Activated T-cell treated with anti-CD3 and anti-CD28 coated beads, Interleukin-2, amount 50 U/mL, for 4 hours (primary cell): ENCODE measurements around the gene NUDT6. TPM values are rescaled to one million over a fixed set of nuclear protein-coding genes. Genes with fewer than 3 reads are reported as not detected.

Experiments used
- ATAC-seq, 2 donors: fragments of 200-7000 bp; cut with Tn5 transposase; one replicate each; pipeline ENCODE4 v1.10.0; 2021
- DNase-seq: peaks from one replicate; pipeline ENCODE4 v3.0.0-alpha.2; 2020
- H3K27me3 Mint-ChIP-seq: one replicate; pipeline ENCODE4 v1.8.0; 2021; ENCODE audit warnings: low read depth, mixed read lengths
- H3K36me3 Mint-ChIP-seq: one replicate; pipeline ENCODE4 v1.8.0; 2022; ENCODE audit warnings: mixed read lengths; ENCODE audit not compliant: insufficient read depth
- H3K4me1 Mint-ChIP-seq: one replicate; pipeline ENCODE4 v1.8.0; 2021; ENCODE audit warnings: low read depth, mixed read lengths
- H3K4me3 Mint-ChIP-seq: one replicate; pipeline ENCODE4 v1.8.0; 2021; ENCODE audit warnings: mild to moderate bottlenecking, moderate library complexity, mixed read lengths
- H3K9me3 Mint-ChIP-seq: one replicate; pipeline ENCODE4 v1.8.0; 2021; ENCODE audit warnings: mixed read lengths
- total RNA-seq, 3 donors: library from RNA; stranded (reverse); gene quantifications; one replicate each; pipeline ENCODE4 v1.2.1, GENCODE V29; 2021

The NUDT6 gene
- total RNA-seq, 3 donors from 2014 or later: 1.0 to 2.0 (median 1.7) TPM

DNA sequence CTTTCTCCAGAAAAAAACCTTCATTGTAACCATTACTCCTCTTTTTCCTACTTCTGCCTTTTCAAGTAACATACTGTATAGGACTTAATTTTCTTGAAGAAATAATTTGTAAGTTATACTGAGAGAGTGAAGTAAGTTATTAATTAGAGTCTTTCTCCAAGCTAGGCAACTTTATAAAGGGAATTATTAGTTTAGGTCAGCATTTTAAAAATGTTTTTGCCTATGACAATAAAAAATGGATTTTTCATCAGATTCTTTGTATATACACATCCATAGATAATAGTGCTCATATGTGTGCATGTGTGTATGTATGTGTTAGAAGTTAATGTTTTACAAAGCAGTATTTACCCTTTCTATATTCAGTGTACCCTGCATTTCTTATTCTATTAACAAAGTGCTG, 10.4 kb upstream of the NUDT6 start:
- Mint-ChIP-seq H3K4me3 (no peak overlapping the region), H3K27me3 (no peaks in the 10 kb centered on the region), H3K36me3 (peaks cover 36% of the 10 kb centered on the region), H3K4me1 (peaks cover 2% of the 10 kb centered on the region), H3K9me3 (no peaks in the 10 kb centered on the region)
- DNase-seq (no peak), ATAC-seq (no peak)

DNA sequence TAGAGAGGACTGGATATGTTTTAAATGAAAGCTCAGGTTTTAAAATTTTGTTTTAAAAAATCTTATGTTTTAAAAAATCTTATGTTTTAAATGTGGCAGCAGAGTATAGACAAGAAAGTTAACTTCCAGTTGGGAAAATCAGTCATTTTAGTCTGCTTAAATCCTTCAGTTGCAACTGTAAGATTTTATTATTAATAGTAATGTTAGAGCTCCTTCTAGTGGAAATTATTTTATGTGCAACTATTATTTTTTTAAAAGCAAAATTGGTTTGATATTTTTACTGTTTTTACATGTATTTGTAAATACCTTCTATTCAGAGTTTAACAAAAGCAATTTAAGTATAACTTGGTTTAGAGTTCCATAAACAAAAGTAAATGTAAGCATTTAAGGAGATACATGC, 8.5 kb upstream of the NUDT6 start:
- H3K4me3 Mint-ChIP-seq: no peak overlapping the region
- ATAC-seq: no peak
- DNase-seq: no peak
- no peaks in the 10 kb centered on the region for H3K9me3 Mint-ChIP-seq
- peaks cover 31% of the 10 kb centered on the region for H3K36me3 Mint-ChIP-seq
- no peaks in the 10 kb centered on the region for H3K27me3 Mint-ChIP-seq
- peaks cover 2% of the 10 kb centered on the region for H3K4me1 Mint-ChIP-seq

DNA sequence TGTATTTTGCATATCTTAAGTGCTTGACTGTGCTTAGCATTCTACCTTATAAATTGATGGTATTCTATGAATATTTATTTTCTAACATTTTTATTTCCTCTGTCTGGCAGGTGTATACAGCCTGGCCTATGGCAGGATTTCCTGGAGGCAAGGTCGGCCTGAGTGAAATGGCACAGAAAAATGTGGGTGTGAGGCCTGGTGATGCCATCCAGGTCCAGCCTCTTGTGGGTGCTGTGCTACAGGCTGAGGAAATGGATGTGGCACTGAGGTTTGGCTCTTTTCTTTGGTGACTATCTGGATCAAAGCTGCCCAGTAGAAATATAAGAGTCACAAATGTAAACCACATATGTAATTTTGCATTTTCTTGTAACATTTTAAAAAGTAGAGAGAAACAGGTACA, 6.5 kb upstream of the NUDT6 start:
- ATAC-seq: no peak
- Mint-ChIP-seq H3K9me3 (no peaks in the 10 kb centered on the region), H3K4me1 (no peaks in the 10 kb centered on the region), H3K36me3 (peaks cover 22% of the 10 kb centered on the region), H3K4me3 (no peak overlapping the region), H3K27me3 (no peaks in the 10 kb centered on the region)
- DNase-seq: no peak

DNA sequence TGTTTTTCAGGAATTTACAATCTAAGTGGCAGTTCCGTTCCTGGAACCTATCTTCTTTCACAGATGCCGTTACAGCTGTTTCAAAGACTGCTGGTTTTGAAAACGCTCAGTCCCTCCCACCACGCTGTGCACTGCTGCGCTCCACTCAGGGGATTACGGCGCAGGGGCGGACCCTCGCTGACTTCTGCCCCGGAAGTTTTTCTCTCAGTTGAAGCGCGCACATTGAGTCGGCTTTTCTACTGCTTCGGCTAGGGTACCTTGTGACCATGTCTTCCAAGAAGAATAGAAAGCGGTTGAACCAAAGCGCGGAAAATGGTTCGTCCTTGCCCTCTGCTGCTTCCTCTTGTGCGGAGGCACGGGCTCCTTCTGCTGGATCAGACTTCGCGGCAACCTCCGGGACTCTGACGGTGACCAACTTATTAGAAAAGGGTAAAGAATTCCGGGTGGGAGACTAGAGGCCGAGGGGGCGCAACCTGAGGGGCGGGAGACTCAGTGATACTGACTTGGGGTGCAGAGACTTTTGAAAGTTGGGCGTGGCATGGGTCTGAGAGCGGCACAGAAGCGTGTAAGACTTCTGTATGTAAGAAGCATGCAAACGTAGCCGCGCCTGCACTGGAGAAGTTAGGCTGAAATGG, 597 bp upstream of the NUDT6 start:
- Mint-ChIP-seq H3K4me1 (peaks cover 4% of the 10 kb centered on the region), H3K9me3 (no peaks in the 10 kb centered on the region), H3K27me3 (no peaks in the 10 kb centered on the region), H3K36me3 (no peaks in the 10 kb centered on the region), H3K4me3 (no peak overlapping the region)
- ATAC-seq (peak; percentile 98 to 99), DNase-seq (peak; percentile 81)

DNA sequence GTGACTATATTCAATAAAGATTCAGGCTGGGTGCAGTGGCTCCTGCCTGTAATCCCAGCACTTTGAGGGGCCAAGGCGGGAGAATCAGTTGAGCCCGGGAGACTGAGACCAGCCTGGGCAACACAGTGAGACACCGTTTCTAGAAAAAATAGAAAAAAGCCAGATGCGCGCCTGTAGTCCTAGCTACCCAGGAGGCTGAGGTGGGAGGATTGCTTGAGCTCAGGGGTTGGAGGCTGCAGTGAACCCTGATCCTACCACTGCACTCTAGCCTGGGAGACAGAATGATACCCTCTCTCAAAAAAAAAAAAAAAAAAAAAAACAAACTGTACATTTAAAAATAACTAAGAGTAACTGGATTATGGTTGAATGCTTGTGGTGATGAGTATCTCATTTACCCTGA, 1.1 kb downstream of the NUDT6 start:
- Mint-ChIP-seq H3K4me3 (peak overlapping the region; percentile 62), H3K4me1 (peaks cover 4% of the 10 kb centered on the region), H3K9me3 (no peaks in the 10 kb centered on the region), H3K36me3 (no peaks in the 10 kb centered on the region), H3K27me3 (no peaks in the 10 kb centered on the region)
- no peak for DNase-seq
- no peak for ATAC-seq

DNA sequence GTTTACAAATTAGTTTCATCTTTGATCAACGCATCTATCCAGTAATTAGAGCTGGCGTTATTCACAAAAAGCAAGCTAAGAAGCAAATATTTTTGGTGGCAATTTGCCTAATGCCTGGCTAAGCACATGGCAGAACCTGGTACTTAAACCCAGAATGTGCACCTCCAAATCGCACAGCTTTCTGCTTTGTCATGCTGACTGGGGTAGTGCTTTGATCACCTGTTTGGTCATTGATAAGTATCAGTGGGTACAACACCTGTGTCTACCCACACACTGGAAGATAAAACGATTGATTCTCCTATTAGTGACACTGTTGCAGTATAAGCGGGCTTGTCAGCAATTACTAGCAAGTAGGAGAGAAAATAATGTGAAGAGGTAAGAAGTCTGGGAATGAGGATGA, 1.9 kb downstream of the NUDT6 start:
- DNase-seq: no peak
- Mint-ChIP-seq H3K9me3 (no peaks in the 10 kb centered on the region), H3K36me3 (no peaks in the 10 kb centered on the region), H3K4me3 (peak overlapping the region; percentile 10), H3K4me1 (peaks cover 4% of the 10 kb centered on the region), H3K27me3 (no peaks in the 10 kb centered on the region)
- no peak for ATAC-seq

DNA sequence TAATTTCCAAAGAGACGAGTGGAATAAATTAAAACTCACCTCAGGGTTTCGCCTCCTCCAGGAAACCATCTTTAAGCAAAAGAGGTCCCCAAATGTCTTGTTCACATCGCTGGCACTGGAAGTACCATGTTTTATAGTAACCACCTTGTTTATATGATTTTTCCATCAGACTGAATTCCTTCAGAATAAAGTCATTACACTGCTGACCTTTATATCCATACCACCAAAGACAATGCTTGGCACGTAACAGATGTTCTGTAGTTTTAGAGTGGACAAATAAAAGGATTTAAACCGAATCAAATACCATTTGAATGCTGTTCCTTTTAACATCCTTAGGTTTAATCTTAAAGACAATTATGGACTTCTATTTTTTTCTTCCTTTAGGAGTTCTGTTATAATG, 4.7 kb downstream of the NUDT6 start:
- DNase-seq: no peak
- no peaks in the 10 kb centered on the region for H3K27me3 Mint-ChIP-seq
- no peak overlapping the region for H3K4me3 Mint-ChIP-seq
- H3K36me3 Mint-ChIP-seq: no peaks in the 10 kb centered on the region
- no peaks in the 10 kb centered on the region for H3K9me3 Mint-ChIP-seq
- H3K4me1 Mint-ChIP-seq: peaks cover 4% of the 10 kb centered on the region
- no peak for ATAC-seq

DNA sequence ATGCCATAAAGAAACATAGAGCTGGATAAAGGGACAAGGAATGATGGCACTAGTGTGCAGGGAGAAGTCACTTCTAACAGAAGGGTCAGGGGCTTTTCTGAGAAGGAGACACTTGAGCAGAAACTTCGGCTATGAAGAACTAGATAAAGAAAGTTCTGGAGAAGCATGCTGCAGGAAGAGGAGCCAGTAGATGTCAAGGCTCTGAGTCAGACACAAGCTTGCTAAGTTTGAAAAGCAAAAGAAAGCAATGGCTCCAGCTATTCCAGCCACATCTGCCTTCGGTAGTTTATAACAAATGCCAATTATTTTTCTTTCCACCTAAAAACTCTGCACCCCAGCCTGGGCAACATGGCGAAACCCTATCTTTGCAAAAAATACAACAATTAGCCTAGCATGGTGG, 7.5 kb downstream of the NUDT6 start:
- no peak for ATAC-seq
- no peak for DNase-seq
- Mint-ChIP-seq H3K4me3 (no peak overlapping the region), H3K36me3 (no peaks in the 10 kb centered on the region), H3K27me3 (no peaks in the 10 kb centered on the region), H3K4me1 (no peaks in the 10 kb centered on the region), H3K9me3 (no peaks in the 10 kb centered on the region)

DNA sequence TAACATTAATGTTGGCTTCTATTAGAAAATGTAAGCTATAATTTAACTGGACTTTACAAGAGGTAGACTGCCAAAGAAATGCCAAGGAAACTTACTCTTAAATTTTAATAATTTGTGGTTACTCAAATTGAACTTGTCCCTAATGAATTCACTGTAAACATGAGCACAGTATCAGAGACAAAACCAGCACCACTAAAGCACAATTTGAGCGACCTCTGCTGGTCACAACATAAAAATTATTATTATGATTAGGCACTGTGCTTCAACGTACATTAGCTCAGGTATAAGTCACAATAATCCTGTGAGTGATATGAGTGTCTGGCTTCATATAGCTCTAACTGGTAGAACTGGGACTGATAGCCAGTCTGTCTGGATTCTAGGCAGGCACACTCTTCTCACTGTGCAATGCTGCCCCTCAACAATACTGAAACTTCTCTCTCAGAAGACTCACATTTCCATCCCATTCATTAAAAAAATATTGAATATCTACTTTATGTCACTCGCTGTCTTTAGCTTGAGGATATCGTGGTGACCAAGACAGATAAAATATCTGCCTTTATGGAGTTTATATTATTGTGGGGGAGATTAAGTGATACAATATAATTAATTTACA, 8.0 kb downstream of the NUDT6 start:
- ATAC-seq (peak in 1 of 2 donors; percentile 63), DNase-seq (no peak)
- no peaks in the 10 kb centered on the region for H3K27me3 Mint-ChIP-seq
- H3K4me3 Mint-ChIP-seq: no peak overlapping the region
- no peaks in the 10 kb centered on the region for H3K36me3 Mint-ChIP-seq
- H3K4me1 Mint-ChIP-seq: no peaks in the 10 kb centered on the region
- no peaks in the 10 kb centered on the region for H3K9me3 Mint-ChIP-seq

DNA sequence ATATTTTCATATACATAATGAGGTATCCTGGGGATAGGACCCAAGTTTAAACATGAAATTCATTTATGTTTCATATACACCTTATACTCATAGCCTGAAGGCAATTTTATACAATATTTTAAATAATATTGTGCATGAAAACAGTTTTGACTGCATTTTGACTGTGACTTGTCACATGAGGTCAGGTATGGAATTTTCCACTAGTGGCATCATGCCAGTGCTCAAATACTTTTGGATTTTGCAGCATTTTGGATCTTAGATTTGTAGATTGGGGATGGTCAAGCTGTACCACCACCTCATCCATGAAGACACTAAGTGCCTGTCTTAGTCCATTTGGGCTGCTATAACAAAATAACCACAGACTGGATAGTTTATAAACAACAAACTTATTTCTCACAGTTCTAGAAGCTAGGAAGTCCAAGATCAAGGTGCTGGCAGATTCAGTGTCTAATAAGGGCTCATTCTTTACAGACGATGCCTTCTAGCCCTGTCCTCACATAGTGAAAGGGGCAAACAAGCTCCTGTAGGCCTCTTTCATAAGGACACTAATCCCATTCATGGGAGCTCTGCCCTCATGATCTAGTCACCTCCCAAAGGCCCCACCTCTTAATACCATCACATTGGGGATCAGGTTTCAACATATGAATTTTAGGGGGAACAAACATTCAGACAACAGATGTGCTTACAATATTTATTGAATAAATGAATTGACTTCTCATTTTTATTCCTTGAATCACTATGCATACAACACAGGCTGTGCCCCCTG, 9.4 kb downstream of the NUDT6 start:
- Mint-ChIP-seq H3K27me3 (no peaks in the 10 kb centered on the region), H3K4me3 (no peak overlapping the region), H3K9me3 (no peaks in the 10 kb centered on the region), H3K36me3 (no peaks in the 10 kb centered on the region), H3K4me1 (no peaks in the 10 kb centered on the region)
- no peak for ATAC-seq
- DNase-seq: no peak

DNA sequence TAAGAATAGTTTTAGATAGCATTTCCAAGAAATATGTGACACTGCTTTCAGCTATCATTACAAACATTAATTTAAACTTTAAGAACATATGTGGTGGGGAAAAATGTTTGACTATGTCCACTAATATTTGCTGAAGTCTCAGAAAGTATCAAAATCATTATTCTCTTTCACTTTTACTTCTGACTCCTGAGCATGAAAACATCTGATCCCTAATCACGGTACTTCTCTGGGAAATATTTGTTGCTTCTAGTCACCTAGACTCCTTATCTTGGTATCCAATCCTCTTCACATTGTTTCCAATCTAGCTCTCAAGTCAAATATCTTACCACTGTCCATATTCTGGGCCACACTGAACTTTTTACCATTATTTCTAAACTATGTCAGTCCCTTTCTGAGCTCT, 10.8 kb downstream of the NUDT6 start:
- ATAC-seq (no peak), DNase-seq (no peak)
- H3K9me3 Mint-ChIP-seq: no peaks in the 10 kb centered on the region
- no peaks in the 10 kb centered on the region for H3K4me1 Mint-ChIP-seq
- no peak overlapping the region for H3K4me3 Mint-ChIP-seq
- H3K27me3 Mint-ChIP-seq: no peaks in the 10 kb centered on the region
- H3K36me3 Mint-ChIP-seq: no peaks in the 10 kb centered on the region

DNA sequence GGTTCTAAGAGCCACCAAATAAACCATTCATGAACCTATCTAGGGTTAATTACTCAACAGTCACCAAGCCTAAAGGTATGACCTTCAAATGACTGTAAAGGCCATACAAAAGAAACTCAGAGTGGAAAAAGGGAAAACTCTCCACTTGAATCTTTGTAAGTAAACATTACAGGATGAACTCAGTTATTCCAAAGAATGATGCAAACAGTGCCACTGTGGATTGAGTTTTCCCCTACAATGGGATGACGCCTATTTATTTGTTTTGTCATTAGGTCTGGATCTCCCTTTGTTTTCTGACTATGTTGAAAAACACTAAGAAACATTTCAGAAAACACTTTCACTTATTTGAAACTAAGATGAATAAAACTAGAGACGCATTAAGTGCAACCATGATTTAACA, 12.7 kb downstream of the NUDT6 start:
- no peaks in the 10 kb centered on the region for H3K9me3 Mint-ChIP-seq
- H3K36me3 Mint-ChIP-seq: no peaks in the 10 kb centered on the region
- DNase-seq (no peak), ATAC-seq (no peak)
- no peak overlapping the region for H3K4me3 Mint-ChIP-seq
- no peaks in the 10 kb centered on the region for H3K27me3 Mint-ChIP-seq
- H3K4me1 Mint-ChIP-seq: no peaks in the 10 kb centered on the region

DNA sequence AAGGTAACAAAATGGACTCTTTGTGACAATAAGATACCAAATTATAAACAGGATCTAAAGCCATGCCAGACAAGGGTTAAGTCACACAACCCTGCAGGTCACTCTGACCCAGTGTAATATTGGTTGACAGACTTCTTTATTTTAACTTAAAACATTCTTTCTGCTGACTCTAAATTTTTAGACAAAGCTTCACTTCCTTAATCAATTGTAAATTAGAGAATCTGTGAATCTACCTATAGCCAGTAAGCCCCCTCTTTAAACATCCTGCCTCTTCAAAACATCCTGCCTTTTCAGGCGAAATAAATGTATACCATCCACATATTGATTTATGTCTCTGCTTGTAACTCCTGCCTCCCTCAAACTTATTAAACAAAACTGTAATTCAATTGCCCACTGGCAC, 14.2 kb downstream of the NUDT6 start:
- Mint-ChIP-seq H3K4me3 (no peak overlapping the region), H3K27me3 (no peaks in the 10 kb centered on the region), H3K36me3 (no peaks in the 10 kb centered on the region), H3K4me1 (no peaks in the 10 kb centered on the region), H3K9me3 (no peaks in the 10 kb centered on the region)
- DNase-seq (no peak), ATAC-seq (no peak)

DNA sequence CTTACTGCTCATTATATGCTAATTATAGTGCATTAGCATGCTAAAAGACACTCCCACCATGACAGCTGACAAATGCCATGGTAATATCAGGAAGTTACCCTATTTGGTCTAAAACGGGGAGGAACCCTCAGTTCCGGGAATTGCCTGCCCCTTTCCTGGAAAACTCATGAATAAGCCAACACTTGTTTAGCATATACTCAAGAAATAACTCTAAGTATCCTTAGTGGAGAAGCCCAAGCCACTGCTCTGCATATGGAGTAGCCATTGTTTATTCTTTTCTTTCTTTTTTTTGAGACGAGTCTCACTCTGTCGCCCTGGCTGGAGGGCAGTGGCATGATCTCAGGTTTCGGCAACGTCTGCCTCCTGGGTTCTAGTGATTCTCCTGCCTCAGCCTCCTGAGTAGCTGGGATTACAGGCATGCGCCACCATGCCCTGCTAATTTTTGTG, 15.5 kb downstream of the NUDT6 start:
- no peaks in the 10 kb centered on the region for H3K4me1 Mint-ChIP-seq
- no peak for ATAC-seq
- no peak for DNase-seq
- no peaks in the 10 kb centered on the region for H3K27me3 Mint-ChIP-seq
- no peaks in the 10 kb centered on the region for H3K36me3 Mint-ChIP-seq
- no peaks in the 10 kb centered on the region for H3K9me3 Mint-ChIP-seq
- no peak overlapping the region for H3K4me3 Mint-ChIP-seq

DNA sequence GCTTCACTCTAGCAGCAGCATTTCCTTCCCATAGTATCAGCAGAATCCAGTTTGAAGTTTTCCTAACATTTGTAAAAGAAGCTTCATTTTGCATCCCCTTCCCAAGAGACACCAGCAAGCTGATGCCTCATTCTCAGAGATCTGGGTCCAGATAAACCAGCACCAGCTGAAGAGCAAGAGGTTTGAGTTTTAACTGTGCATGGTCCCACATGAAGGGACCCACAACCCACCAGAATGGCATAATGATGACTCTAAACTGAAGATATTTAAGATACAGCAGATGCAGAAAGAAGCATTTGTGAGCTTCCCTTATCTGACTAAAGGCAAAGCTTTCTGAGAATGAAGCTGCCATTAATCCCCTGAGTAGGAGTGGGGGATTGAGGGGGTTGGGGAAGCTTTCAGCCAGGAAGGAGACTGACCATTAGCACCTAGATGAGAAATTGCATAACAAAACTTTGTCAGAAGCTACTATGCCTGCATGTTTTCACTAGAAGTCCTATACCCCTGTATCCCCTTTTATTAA, 18.6 kb downstream of the NUDT6 start:
- H3K27me3 Mint-ChIP-seq: no peaks in the 10 kb centered on the region
- ATAC-seq: no peak
- peaks cover 2% of the 10 kb centered on the region for H3K36me3 Mint-ChIP-seq
- H3K4me1 Mint-ChIP-seq: no peaks in the 10 kb centered on the region
- no peak for DNase-seq
- H3K9me3 Mint-ChIP-seq: no peaks in the 10 kb centered on the region
- H3K4me3 Mint-ChIP-seq: no peak overlapping the region
